Uterus (tissue), 4 donors: ENCODE data around the gene KRTAP9-9. TPM values are rescaled to one million over a fixed set of nuclear protein-coding genes. Genes with fewer than 3 reads are reported as not detected.

Experiments
- DNase-seq, 2 donors: peaks; one replicate each; pipeline ENCODE4 v3.0.0-alpha.2; 2019 to 2020
- H3K27ac ChIP-seq, 2 donors: fragments of 200-600 bp; sonication (generic); 1 replicate in 1 of 2; 2 replicates in 1 of 2; pipeline ENCODE4 v1.5.1; 2016 to 2018
- H3K27me3 ChIP-seq, 2 donors: fragments of 200-600 bp; sonication (generic); one replicate each; pipeline ENCODE4 v1.5.1; 2018 to 2019; ENCODE audit warnings: control low read depth in 1 of 2
- H3K36me3 ChIP-seq, 2 donors: fragments of 200-600 bp; sonication (generic); one replicate each; pipeline ENCODE4 v1.5.1; 2019; ENCODE audit warnings: control low read depth in 1 of 2
- H3K4me1 ChIP-seq, 2 donors: fragments of 200-600 bp; sonication (generic); one replicate each; pipeline ENCODE4 v1.5.1; 2018 to 2019; ENCODE audit warnings: control low read depth in 1 of 2
- H3K4me3 ChIP-seq, 2 donors: fragments of 200-600 bp; sonication (generic); 1 replicate in 1 of 2; 2 replicates in 1 of 2; pipeline ENCODE4 v1.5.1; 2018 to 2019; ENCODE audit warnings: mild to moderate bottlenecking in 1 of 2
- H3K9me3 ChIP-seq, 2 donors: fragments of 200-600 bp; sonication (generic); one replicate each; pipeline ENCODE4 v1.5.1; 2019; ENCODE audit warnings: control low read depth in 1 of 2
- CTCF ChIP-seq, 4 experiments: fragments of 200-600 bp in 2 of 4; fragments of 450-650 bp in 2 of 4; sonication (generic) in 2 of 4; IDR thresholded peaks; one replicate each; pipeline ENCODE4 v1.5.1; 2016 to 2019; ENCODE audit warnings: antibody characterized with exemption in 4 of 4, mild to moderate bottlenecking in 2 of 4, moderate library complexity in 1 of 4
- POLR2A ChIP-seq, 2 donors: fragments of 450-650 bp; IDR thresholded peaks; one replicate each; pipeline ENCODE4 v1.6.1; 2016; ENCODE audit warnings: antibody characterized with exemption in 2 of 2, mild to moderate bottlenecking in 1 of 2, moderate library complexity in 1 of 2
- intact Hi-C: fragments of 100-400 bp; cut with DNase I; formaldehyde crosslinking; loops from one replicate; pipeline ENCODE4 v1.15.1; 2023; ENCODE audit warnings: low total_unique reads
- total RNA-seq, 4 donors: library from RNA; depleted of rRNA in 3 of 4; stranded (reverse); fragments of >200 nt in 3 of 4; gene quantifications; one replicate each; pipeline versions ENCODE4 v1.1.0 to v1.2.4, GENCODE V29; 2014 to 2023
- donor health status: DM: yes; HTN: yes; CAD: no.

The KRTAP9-9 gene
- total RNA-seq, 4 donors from 2014 or later = not detected

GRCh38 chr17:41296846-41297245 lies 41.7 kb downstream of the KRTAP9-9 start:
- H3K27ac ChIP-seq = no peak overlapping the region
- intact Hi-C loops = no loop called here
- H3K4me3 ChIP-seq = no peak overlapping the region
- no peaks in the 10 kb centered on the region for H3K36me3 ChIP-seq
- DNase-seq = no peak
- H3K9me3 ChIP-seq = no peaks in the 10 kb centered on the region
- no peaks in the 10 kb centered on the region for H3K27me3 ChIP-seq
- TF ChIP-seq CTCF (IDR thresholded peaks at IDR 0.05) (no peak), POLR2A (IDR thresholded peaks at IDR 0.05) (no peak)
- no peaks in the 10 kb centered on the region for H3K4me1 ChIP-seq

GRCh38 chr17:41298458-41299135 lies 43.4 kb downstream of the KRTAP9-9 start:
- TF ChIP-seq POLR2A (IDR thresholded peaks at IDR 0.05) (no peak), CTCF (IDR thresholded peaks at IDR 0.05) (no peak)
- Histone ChIP-seq H3K36me3 (no peaks in the 10 kb centered on the region), H3K27ac (no peak overlapping the region), H3K9me3 (no peaks in the 10 kb centered on the region), H3K27me3 (no peaks in the 10 kb centered on the region), H3K4me1 (no peaks in the 10 kb centered on the region), H3K4me3 (no peak overlapping the region)
- intact Hi-C loops = no loop called here
- no peak for DNase-seq

GRCh38 chr17:41301204-41301790 lies 46.1 kb downstream of the KRTAP9-9 start:
- Histone ChIP-seq H3K9me3 (no peaks in the 10 kb centered on the region), H3K4me1 (no peaks in the 10 kb centered on the region), H3K27ac (no peak overlapping the region), H3K4me3 (no peak overlapping the region), H3K27me3 (no peaks in the 10 kb centered on the region), H3K36me3 (no peaks in the 10 kb centered on the region)
- no peak for TF ChIP-seq CTCF (IDR thresholded peaks at IDR 0.05)
- no peak for TF ChIP-seq POLR2A (IDR thresholded peaks at IDR 0.05)
- intact Hi-C loops = no loop called here
- DNase-seq = no peak

GRCh38 chr17:41301916-41302901 lies 47.0 kb downstream of the KRTAP9-9 start, which contains the start of gene KRTAP29-1:
TSS of gene KRTAP29-1 (minus strand) at chr17:41302851. CDS start at chr17:41302851, 0 bp downstream.
- no peak within 1 kb of the TSS for H3K27ac ChIP-seq
- H3K4me3 ChIP-seq = no peak within 1 kb of the TSS
- H3K9me3 ChIP-seq = no peaks in the 10 kb centered on the region
- TF ChIP-seq POLR2A (IDR thresholded peaks at IDR 0.05) (no peak), CTCF (IDR thresholded peaks at IDR 0.05) (no peak)
- intact Hi-C loops = no loop called here
- DNase-seq = no peak
- no peaks in the 10 kb centered on the region for H3K27me3 ChIP-seq
- H3K36me3 ChIP-seq = no peaks in the 10 kb centered on the region
- H3K4me1 ChIP-seq = no peaks in the 10 kb centered on the region
